Esophagus squamous epithelium (tissue), 4 donors: ENCODE results near the gene LAT.

ENCODE experiments used
- POLR2A ChIP-seq, 4 donors: fragments of 450-650 bp; IDR thresholded peaks; one replicate each; pipeline ENCODE4 v1.6.1; 2017; ENCODE audit warnings: antibody characterized with exemption in 4 of 4, mild to moderate bottlenecking in 4 of 4, moderate library complexity in 3 of 4
- TF ChIP-seq, protein P1 (sequence below), 6 experiments: fragments of 450-650 bp in 4 of 6; fragments of 200-600 bp in 2 of 6; sonication (generic) in 2 of 6; IDR thresholded peaks; one replicate each; pipeline ENCODE4 v1.5.1; 2016 to 2019; ENCODE audit warnings: antibody characterized with exemption in 6 of 6, mild to moderate bottlenecking in 4 of 6, moderate library complexity in 4 of 6

DNA sequence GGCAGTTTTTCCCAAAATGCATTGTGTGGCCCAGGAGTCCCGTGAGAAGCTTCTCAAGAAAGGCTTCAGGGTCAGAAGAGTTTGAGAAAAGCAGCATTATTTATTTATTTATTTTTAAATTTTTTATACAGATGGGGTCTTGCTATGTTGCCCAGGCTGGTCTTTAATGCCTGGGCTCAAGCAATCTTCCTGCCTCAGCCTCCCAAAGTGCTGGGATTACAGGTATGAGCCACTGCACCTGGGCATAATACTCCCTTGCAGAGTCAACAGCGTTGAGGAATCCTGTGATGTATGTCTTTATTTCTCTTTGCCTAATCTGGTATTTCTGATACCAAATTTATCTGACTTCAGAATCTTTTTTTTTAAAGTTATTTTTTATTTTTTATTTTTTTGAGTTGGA is 15.2 kb downstream of the LAT start:
- TF ChIP-seq, protein P1, sequence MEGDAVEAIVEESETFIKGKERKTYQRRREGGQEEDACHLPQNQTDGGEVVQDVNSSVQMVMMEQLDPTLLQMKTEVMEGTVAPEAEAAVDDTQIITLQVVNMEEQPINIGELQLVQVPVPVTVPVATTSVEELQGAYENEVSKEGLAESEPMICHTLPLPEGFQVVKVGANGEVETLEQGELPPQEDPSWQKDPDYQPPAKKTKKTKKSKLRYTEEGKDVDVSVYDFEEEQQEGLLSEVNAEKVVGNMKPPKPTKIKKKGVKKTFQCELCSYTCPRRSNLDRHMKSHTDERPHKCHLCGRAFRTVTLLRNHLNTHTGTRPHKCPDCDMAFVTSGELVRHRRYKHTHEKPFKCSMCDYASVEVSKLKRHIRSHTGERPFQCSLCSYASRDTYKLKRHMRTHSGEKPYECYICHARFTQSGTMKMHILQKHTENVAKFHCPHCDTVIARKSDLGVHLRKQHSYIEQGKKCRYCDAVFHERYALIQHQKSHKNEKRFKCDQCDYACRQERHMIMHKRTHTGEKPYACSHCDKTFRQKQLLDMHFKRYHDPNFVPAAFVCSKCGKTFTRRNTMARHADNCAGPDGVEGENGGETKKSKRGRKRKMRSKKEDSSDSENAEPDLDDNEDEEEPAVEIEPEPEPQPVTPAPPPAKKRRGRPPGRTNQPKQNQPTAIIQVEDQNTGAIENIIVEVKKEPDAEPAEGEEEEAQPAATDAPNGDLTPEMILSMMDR (IDR thresholded peaks at IDR 0.05): no peak
- no peak for TF ChIP-seq POLR2A (IDR thresholded peaks at IDR 0.05)
